Measurements from ENCODE around the gene FAN1.

GRCh38 chr15:30919877-30920550 lies 16.3 kb downstream of the FAN1 start:
- no peak for TF ChIP-seq MYC (IDR thresholded peaks at IDR 0.05; ENCODE audit: low read depth, low read length)
- TF ChIP-seq CTCF (IDR thresholded peaks at IDR 0.05; ENCODE audit: extremely low read depth in 1 of 2, insufficient read depth in 1 of 2, low read depth in 1 of 2, low read length in 2 of 2): no peak
- no peak for TF ChIP-seq POLR2A (IDR thresholded peaks at IDR 0.05; ENCODE audit: low read depth, low read length)
- TF ChIP-seq EZH2 (IDR thresholded peaks at IDR 0.05; ENCODE audit: borderline replicate concordance, low read depth, low read length, severe bottlenecking): no peak
- TF ChIP-seq POLR2AphosphoS5 (IDR thresholded peaks at IDR 0.05; ENCODE audit: insufficient read depth, low read depth, low read length): no peak
- TF ChIP-seq MAX (IDR thresholded peaks at IDR 0.05; ENCODE audit: insufficient read depth, insufficient read length): no peak
